Gastrocnemius medialis (tissue), 4 donors: ENCODE measurements around the gene ATF6. TPM values are rescaled to one million over a fixed set of nuclear protein-coding genes. Genes with fewer than 3 reads are reported as not detected.
A peak's percentile ranks its signal among the peaks of the same experiment; 100 is the strongest.

ENCODE experiments used
- ATAC-seq, 2 donors: fragments of 150-250 bp; one replicate each; pipeline ENCODE4 v1.9.1; 2016
- DNase-seq, 2 donors: peaks; one replicate each; pipeline ENCODE4 v3.0.0-alpha.2; 2019
- H3K27ac ChIP-seq, 4 donors: fragments of 200-600 bp; sonication (generic); 1 replicate in 1 of 4; 2 replicates in 3 of 4; pipeline ENCODE4 v1.5.1; 2016 to 2018; ENCODE audit warnings: mild to moderate bottlenecking in 2 of 4, moderate library complexity in 1 of 4
- H3K27me3 ChIP-seq, 3 donors: fragments of 200-600 bp; sonication (generic) in 2 of 3; 1 replicate in 1 of 3; 2 replicates in 2 of 3; pipeline versions ENCODE4 v1.5.1 to v1.6.0; 2016 to 2019; ENCODE audit warnings: mild to moderate bottlenecking in 1 of 3, moderate library complexity in 1 of 3
- H3K36me3 ChIP-seq, 2 donors: fragments of 200-600 bp; sonication (generic) in 1 of 2; one replicate each; pipeline ENCODE4 v1.5.1; 2017 to 2018
- H3K4me1 ChIP-seq, 2 donors: fragments of 200-600 bp; sonication (generic) in 1 of 2; one replicate each; pipeline ENCODE4 v1.5.1; 2016 to 2017; ENCODE audit warnings: mild to moderate bottlenecking in 2 of 2
- H3K4me3 ChIP-seq, 4 donors: fragments of 200-600 bp; sonication (generic) in 3 of 4; 1 replicate in 1 of 4; 2 replicates in 3 of 4; pipeline ENCODE4 v1.5.1; 2016 to 2019; ENCODE audit warnings: mild to moderate bottlenecking in 2 of 4
- H3K9me3 ChIP-seq, 3 donors: fragments of 200-600 bp; sonication (generic) in 2 of 3; 1 replicate in 1 of 3; 2 replicates in 2 of 3; pipeline ENCODE4 v1.5.1; 2016 to 2019
- CTCF ChIP-seq, 5 experiments: fragments of 450-650 bp in 3 of 5; fragments of 200-600 bp in 2 of 5; sonication (generic) in 2 of 5; IDR thresholded peaks in 4 of 5; conservative IDR thresholded peaks in 1 of 5; 1 replicate in 4 of 5; 2 replicates in 1 of 5; pipeline ENCODE4 v1.5.1; 2016 to 2019; ENCODE audit warnings: antibody characterized with exemption in 5 of 5, mild to moderate bottlenecking in 3 of 5, moderate library complexity in 3 of 5
- POLR2A ChIP-seq, 2 donors: fragments of 450-650 bp; IDR thresholded peaks; one replicate each; pipeline ENCODE4 v1.6.1; 2017; ENCODE audit warnings: antibody characterized with exemption in 2 of 2, mild to moderate bottlenecking in 2 of 2, moderate library complexity in 2 of 2
- in situ Hi-C, 4 donors: fragments of 200-750 bp; cut with MboI; loops; one replicate each; pipeline versions ENCODE4 v1.15.0 to v1.8.0; 2017; ENCODE audit warnings: low sequenced_read_pairs in 4 of 4
- intact Hi-C: fragments of 100-400 bp; cut with DNase I; formaldehyde crosslinking; loops from one replicate; pipeline ENCODE4 v1.15.1; 2023; ENCODE audit warnings: low total_unique reads
- total RNA-seq, 4 donors: library from RNA; depleted of rRNA; stranded (reverse); fragments of >200 nt; gene quantifications; one replicate each; pipeline versions ENCODE4 v1.1.0 to v1.2.3, GENCODE V29; 2016

ATF6 gene
- total RNA-seq, 4 donors from 2014 or later: 15.3 to 20.1 (median 18.3) TPM

- peaks cover 6 to 16% of the 10 kb centered on the region in 2 donors for H3K4me1 ChIP-seq
- peak in 1 of 2 donors; percentile 33 for DNase-seq
- ATAC-seq: peak; percentile 32 to 49
- intact Hi-C loops: no loop called here
- TF ChIP-seq POLR2A (IDR thresholded peaks at IDR 0.05) (no peak), CTCF (IDR thresholded peaks at IDR 0.05 in 4 of 5, conservative IDR thresholded peaks at IDR 0.05 in 1 of 5) (no peak)
- in situ Hi-C loops: no loop called here
- H3K4me3 ChIP-seq: no peak overlapping the region
- no peak overlapping the region for H3K27ac ChIP-seq
- peaks cover 0 to 8% (median 0%) of the 10 kb centered on the region in 3 donors for H3K9me3 ChIP-seq
- no peaks in the 10 kb centered on the region for H3K36me3 ChIP-seq
- H3K27me3 ChIP-seq: peaks cover 0 to 3% (median 0%) of the 10 kb centered on the region in 3 donors
Observed at GRCh38 chr1:162011337-162012012, 245.4 kb downstream of the ATF6 start.

- intact Hi-C loops: no loop called here
- no peaks in the 10 kb centered on the region for H3K36me3 ChIP-seq
- in situ Hi-C loops: no loop called here
- ATAC-seq (no peak), DNase-seq (no peak)
- H3K27ac ChIP-seq: no peak overlapping the region
- no peak for TF ChIP-seq CTCF (IDR thresholded peaks at IDR 0.05 in 4 of 5, conservative IDR thresholded peaks at IDR 0.05 in 1 of 5)
- no peak for TF ChIP-seq POLR2A (IDR thresholded peaks at IDR 0.05)
- H3K4me3 ChIP-seq: no peak overlapping the region
- H3K9me3 ChIP-seq: peaks cover 0 to 8% (median 0%) of the 10 kb centered on the region in 3 donors
- H3K27me3 ChIP-seq: peaks cover 0 to 3% (median 0%) of the 10 kb centered on the region in 3 donors
- peaks cover 6 to 16% of the 10 kb centered on the region in 2 donors for H3K4me1 ChIP-seq
Observed at GRCh38 chr1:162013289-162013688, 247.2 kb downstream of the ATF6 start.

Other genes with a start within 250 kb of the ATF6 start
- under 1 TPM in 2 of 4 donors, not detected in 2; 0.25 to 0.60 TPM for gene HSPA6, start 241.8 kb upstream of the ATF6 start, total RNA-seq
- gene FCGR3A, start 216.5 kb upstream of the ATF6 start, total RNA-seq: 1 to 10 TPM; 1.7 to 7.7 (median 3.0) TPM
- gene FCGR3B, start 135.1 kb upstream of the ATF6 start, total RNA-seq: 1 to 10 TPM in 1 of 4 donors, under 1 TPM in 3; 0.38 to 1.2 (median 0.42) TPM
- gene FCGR2B, start 103.2 kb upstream of the ATF6 start, total RNA-seq: 1 to 10 TPM; 4.8 to 9.4 (median 5.8) TPM
- not detected for gene FCRLA, start 59.1 kb upstream of the ATF6 start, total RNA-seq
- gene FCRLB, start 44.8 kb upstream of the ATF6 start, total RNA-seq: not detected
- gene DUSP12, start 16.5 kb upstream of the ATF6 start, total RNA-seq: 10 to 100 TPM in 2 of 4 donors, 1 to 10 TPM in 2; 5.0 to 15.0 (median 10.0) TPM